Endothelial cell (in vitro differentiated cells): ENCODE measurements around the gene LNX1. TPM values are rescaled to one million over a fixed set of nuclear protein-coding genes. Genes with fewer than 3 reads are reported as not detected.

ENCODE experiments used
- DNase-seq: peaks from one replicate; pipeline ENCODE4 v3.0.0; 2021; ENCODE audit warnings: low spot score
- H3K27ac Mint-ChIP-seq: one replicate; pipeline ENCODE4 v1.8.0; 2021; ENCODE audit warnings: mixed read lengths, inconsistent platforms; ENCODE audit not compliant: unreplicated experiment
- H3K27me3 Mint-ChIP-seq: one replicate; pipeline ENCODE4 v1.8.0; 2021; ENCODE audit warnings: mild to moderate bottlenecking, moderate library complexity, mixed read lengths, inconsistent platforms; ENCODE audit not compliant: unreplicated experiment
- H3K36me3 Mint-ChIP-seq: one replicate; pipeline ENCODE4 v1.8.0; 2021; ENCODE audit warnings: mild to moderate bottlenecking, low read depth, mixed read lengths, inconsistent platforms; ENCODE audit not compliant: unreplicated experiment
- H3K4me1 Mint-ChIP-seq: one replicate; pipeline ENCODE4 v1.8.0; 2021; ENCODE audit warnings: mild to moderate bottlenecking, mixed read lengths, inconsistent platforms; ENCODE audit not compliant: unreplicated experiment
- H3K4me3 Mint-ChIP-seq: one replicate; pipeline ENCODE4 v1.8.0; 2021; ENCODE audit warnings: mild to moderate bottlenecking, mixed read lengths, inconsistent platforms; ENCODE audit not compliant: unreplicated experiment
- H3K9me3 Mint-ChIP-seq: one replicate; pipeline ENCODE4 v1.8.0; 2021; ENCODE audit warnings: mixed read lengths, inconsistent platforms; ENCODE audit not compliant: unreplicated experiment
- total RNA-seq: library from RNA; stranded (reverse); fragmentation: NEBNext Ultra II Directional; extraction: Animal tissue kit (Norgen Biotek cat#: 25700); gene quantifications from one replicate; pipeline ENCODE4 v1.2.1, GENCODE V29; 2021; ENCODE audit not compliant: unreplicated experiment
- TF ChIP-seq, protein P1 (sequence below): fragments of 200-600 bp; sonication (generic); IDR thresholded peaks from one replicate; pipeline ENCODE4 v1.5.0; 2021; ENCODE audit warnings: antibody characterized with exemption; ENCODE audit not compliant: unreplicated experiment

The LNX1 gene
- total RNA-seq, 1 donor from 2014 or later, result 25.7 TPM

DNA sequence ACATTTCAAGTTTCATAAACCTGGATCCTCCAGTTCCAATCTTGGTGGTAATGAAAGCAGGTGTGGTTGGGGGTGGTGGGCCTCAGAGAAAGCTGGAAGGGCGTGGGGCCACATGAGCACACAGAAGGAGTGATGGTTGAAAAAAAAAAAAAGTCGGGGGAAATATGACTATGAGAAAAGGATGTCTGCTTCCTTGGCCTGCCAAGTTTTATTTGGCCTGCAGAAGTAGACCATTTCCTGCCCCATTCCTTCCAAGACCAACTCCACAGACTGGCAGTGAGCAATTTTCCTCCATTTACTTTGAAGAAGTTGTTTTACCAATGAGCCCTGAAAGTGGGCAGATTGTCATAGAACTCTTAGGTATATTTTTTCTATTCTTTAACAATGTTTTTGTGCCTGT lies 43.3 kb downstream of the LNX1 start:
- peak overlapping the region; percentile 52 for H3K27ac Mint-ChIP-seq
- no peak overlapping the region for H3K4me3 Mint-ChIP-seq
- peaks cover 2% of the 10 kb centered on the region for H3K27me3 Mint-ChIP-seq
- no peak for DNase-seq
- TF ChIP-seq, protein P1, sequence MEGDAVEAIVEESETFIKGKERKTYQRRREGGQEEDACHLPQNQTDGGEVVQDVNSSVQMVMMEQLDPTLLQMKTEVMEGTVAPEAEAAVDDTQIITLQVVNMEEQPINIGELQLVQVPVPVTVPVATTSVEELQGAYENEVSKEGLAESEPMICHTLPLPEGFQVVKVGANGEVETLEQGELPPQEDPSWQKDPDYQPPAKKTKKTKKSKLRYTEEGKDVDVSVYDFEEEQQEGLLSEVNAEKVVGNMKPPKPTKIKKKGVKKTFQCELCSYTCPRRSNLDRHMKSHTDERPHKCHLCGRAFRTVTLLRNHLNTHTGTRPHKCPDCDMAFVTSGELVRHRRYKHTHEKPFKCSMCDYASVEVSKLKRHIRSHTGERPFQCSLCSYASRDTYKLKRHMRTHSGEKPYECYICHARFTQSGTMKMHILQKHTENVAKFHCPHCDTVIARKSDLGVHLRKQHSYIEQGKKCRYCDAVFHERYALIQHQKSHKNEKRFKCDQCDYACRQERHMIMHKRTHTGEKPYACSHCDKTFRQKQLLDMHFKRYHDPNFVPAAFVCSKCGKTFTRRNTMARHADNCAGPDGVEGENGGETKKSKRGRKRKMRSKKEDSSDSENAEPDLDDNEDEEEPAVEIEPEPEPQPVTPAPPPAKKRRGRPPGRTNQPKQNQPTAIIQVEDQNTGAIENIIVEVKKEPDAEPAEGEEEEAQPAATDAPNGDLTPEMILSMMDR, result no peak
- H3K36me3 Mint-ChIP-seq, result peaks cover 9% of the 10 kb centered on the region
- H3K4me1 Mint-ChIP-seq, result peaks cover 11% of the 10 kb centered on the region
- H3K9me3 Mint-ChIP-seq, result no peaks in the 10 kb centered on the region

DNA sequence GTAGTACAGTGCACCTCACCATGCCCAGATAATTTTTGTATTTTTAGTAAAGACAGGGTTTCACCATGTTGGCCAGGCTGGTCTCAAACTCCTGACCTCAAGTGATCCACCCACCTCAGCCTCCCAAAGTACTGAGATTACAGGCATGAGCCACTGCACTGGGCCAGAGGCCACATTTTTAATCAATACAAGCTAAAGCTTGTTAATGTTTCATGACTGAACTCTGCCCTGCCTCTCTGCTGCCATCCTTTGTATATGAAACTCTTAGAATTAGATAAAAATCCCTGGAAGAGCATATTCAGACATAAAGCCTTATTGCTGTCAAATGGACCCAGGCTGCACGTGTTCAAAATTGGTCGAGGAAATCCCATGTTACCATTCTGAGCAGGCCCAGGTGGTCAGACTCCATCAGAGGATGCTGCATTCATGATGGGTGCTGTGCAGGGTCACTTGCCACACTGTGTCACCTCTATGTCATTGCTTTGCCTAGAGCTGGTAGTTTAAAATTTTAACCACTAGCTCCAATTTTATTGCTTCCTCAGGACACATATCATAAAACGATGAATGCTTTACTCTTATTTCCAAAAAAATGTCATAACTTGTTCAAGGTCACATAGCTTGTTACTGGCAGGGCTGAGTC lies 45.2 kb downstream of the LNX1 start:
- DNase-seq, result no peak
- no peak overlapping the region for H3K27ac Mint-ChIP-seq
- H3K9me3 Mint-ChIP-seq, result no peaks in the 10 kb centered on the region
- TF ChIP-seq, protein P1, result no peak
- no peaks in the 10 kb centered on the region for H3K27me3 Mint-ChIP-seq
- H3K36me3 Mint-ChIP-seq, result peaks cover 9% of the 10 kb centered on the region
- no peak overlapping the region for H3K4me3 Mint-ChIP-seq
- peaks cover 9% of the 10 kb centered on the region for H3K4me1 Mint-ChIP-seq

DNA sequence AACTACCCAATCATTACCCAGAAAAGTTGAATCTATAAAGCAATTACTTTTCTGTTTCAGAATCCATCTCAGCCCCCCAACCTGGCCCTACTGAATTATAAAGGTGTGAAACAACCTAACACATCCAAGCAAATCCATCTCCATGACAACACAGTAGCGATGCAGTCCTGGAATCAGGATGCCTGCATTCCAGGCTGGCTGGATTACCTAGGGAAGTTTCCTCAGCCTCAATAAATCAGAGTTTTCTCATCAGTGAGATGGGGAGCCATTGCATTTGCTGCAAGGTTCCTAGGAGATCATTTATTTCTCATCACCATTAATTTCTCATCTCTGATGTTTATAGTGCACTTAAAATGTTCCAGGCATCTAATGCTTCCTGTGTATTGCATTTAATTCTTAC lies 46.0 kb downstream of the LNX1 start:
- Mint-ChIP-seq H3K27me3 (no peaks in the 10 kb centered on the region), H3K4me3 (no peak overlapping the region), H3K36me3 (peaks cover 9% of the 10 kb centered on the region), H3K9me3 (no peaks in the 10 kb centered on the region), H3K27ac (no peak overlapping the region), H3K4me1 (peaks cover 9% of the 10 kb centered on the region)
- no peak for DNase-seq
- TF ChIP-seq, protein P1, result no peak

DNA sequence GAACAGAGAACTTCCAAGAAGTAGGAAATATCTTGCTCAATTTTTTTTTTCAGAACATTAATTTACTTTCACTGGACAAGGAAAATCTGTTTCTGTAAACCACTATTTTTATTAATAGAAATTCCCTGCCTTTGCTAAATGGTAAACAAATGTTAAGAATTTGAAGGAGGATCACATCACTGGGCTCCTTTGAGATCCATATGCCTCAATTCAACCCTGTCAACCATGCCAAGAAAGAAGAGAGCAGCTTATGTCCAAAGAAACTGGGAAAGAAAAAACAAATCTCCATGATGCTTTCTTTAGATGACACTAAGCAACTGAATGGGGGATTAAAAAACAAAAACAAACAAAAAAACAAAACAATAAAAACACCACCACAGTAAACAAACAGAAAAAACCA lies 47.7 kb downstream of the LNX1 start:
- Mint-ChIP-seq H3K4me1 (peaks cover 9% of the 10 kb centered on the region), H3K9me3 (no peaks in the 10 kb centered on the region)

DNA sequence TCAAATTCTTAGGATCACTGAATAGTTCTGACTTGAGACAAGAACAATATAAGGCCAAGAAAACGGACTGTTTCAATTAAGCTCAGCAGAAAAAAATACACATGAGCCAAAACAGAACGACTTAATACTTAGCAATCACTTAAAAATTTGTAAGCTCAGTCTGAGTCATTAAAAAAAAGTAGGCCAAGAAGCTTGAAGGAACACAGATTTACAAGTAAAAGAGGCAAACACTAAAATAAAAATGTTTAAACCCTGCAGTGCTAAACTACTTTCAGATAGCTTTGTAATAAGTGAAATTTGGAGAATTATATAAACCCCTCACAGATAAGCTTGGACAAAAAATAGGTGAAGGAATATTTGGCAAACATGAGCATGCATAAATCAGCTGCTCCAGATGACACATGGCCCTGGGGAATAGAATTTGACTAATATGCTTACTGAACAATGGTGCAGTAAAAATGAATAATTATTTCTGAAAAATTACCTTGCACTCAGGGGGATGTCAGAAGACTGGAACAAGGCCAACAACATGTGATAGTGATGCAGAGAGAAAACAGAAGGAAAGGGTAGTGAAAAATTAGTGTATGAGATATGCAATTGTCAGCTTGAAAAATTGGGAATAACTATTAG lies 49.6 kb downstream of the LNX1 start:
- no peaks in the 10 kb centered on the region for H3K9me3 Mint-ChIP-seq
- no peaks in the 10 kb centered on the region for H3K27me3 Mint-ChIP-seq
- no peaks in the 10 kb centered on the region for H3K36me3 Mint-ChIP-seq
- no peak overlapping the region for H3K27ac Mint-ChIP-seq
- TF ChIP-seq, protein P1, result no peak
- H3K4me1 Mint-ChIP-seq, result peaks cover 15% of the 10 kb centered on the region
- no peak for DNase-seq
- H3K4me3 Mint-ChIP-seq, result no peak overlapping the region

More for the DNA sequence above, 47.7 kb downstream of the LNX1 start:
- Mint-ChIP-seq H3K4me3 (no peak overlapping the region), H3K27me3 (no peaks in the 10 kb centered on the region), H3K36me3 (peaks cover 6% of the 10 kb centered on the region), H3K27ac (no peak overlapping the region)
- TF ChIP-seq, protein P1, result no peak
- no peak for DNase-seq
